Progenitor cell of endocrine pancreas (in vitro differentiated cells): ENCODE results near the gene MRPS22. TPM values are rescaled to one million over a fixed set of nuclear protein-coding genes. Genes with fewer than 3 reads are reported as not detected.

Experiments used
- DNase-seq: peaks from one replicate; pipeline ENCODE4 v3.0.0; 2021; ENCODE audit warnings: low spot score; ENCODE audit not compliant: unreplicated experiment
- H3K27ac Mint-ChIP-seq: 2 replicates; pipeline ENCODE4 v1.8.0; 2021; ENCODE audit warnings: mild to moderate bottlenecking, moderate library complexity, mixed read lengths
- H3K27me3 Mint-ChIP-seq: 2 replicates; pipeline ENCODE4 v1.8.0; 2021; ENCODE audit warnings: mixed read lengths
- H3K36me3 Mint-ChIP-seq: 2 replicates; pipeline ENCODE4 v1.8.0; 2022; ENCODE audit warnings: mixed read lengths; ENCODE audit not compliant: insufficient read depth
- H3K4me1 Mint-ChIP-seq: 2 replicates; pipeline ENCODE4 v1.8.0; 2021; ENCODE audit warnings: low read depth, mixed read lengths
- H3K4me3 Mint-ChIP-seq: 2 replicates; pipeline ENCODE4 v1.8.0; 2021; ENCODE audit warnings: low read depth, mild to moderate bottlenecking, moderate library complexity, mixed read lengths
- H3K9me3 Mint-ChIP-seq: 2 replicates; pipeline ENCODE4 v1.8.0; 2021; ENCODE audit warnings: low read depth, mixed read lengths
- total RNA-seq: library from RNA; stranded (reverse); gene quantifications from 2 replicates; pipeline ENCODE4 v1.2.1, GENCODE V29; 2021
- TF ChIP-seq, protein P1 (sequence below): fragments of 200-600 bp; sonication (generic); IDR thresholded peaks from one replicate; pipeline ENCODE4 v1.5.0; 2021; ENCODE audit warnings: antibody characterized with exemption, mild to moderate bottlenecking; ENCODE audit not compliant: unreplicated experiment

Gene MRPS22
- total RNA-seq, 1 donor from 2014 or later: 39.5 TPM

DNA sequence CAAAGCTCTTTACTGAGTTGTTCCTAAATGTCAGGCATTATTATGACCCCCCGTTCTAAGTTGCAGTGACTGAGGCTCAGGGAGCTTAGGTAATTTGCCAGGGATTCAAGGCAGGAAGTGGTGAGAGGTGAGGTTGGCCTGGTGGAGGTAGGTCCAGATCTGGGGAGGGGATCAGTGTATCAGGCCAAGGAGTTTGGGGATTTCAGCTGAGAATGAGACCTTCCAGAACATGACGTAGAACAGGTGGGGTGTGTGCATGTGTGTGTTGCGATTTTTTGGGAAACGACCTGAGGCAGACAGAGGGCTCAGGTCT, 41.1 kb upstream of the MRPS22 start:
- H3K36me3 Mint-ChIP-seq: no peaks in the 10 kb centered on the region
- TF ChIP-seq, protein P1, sequence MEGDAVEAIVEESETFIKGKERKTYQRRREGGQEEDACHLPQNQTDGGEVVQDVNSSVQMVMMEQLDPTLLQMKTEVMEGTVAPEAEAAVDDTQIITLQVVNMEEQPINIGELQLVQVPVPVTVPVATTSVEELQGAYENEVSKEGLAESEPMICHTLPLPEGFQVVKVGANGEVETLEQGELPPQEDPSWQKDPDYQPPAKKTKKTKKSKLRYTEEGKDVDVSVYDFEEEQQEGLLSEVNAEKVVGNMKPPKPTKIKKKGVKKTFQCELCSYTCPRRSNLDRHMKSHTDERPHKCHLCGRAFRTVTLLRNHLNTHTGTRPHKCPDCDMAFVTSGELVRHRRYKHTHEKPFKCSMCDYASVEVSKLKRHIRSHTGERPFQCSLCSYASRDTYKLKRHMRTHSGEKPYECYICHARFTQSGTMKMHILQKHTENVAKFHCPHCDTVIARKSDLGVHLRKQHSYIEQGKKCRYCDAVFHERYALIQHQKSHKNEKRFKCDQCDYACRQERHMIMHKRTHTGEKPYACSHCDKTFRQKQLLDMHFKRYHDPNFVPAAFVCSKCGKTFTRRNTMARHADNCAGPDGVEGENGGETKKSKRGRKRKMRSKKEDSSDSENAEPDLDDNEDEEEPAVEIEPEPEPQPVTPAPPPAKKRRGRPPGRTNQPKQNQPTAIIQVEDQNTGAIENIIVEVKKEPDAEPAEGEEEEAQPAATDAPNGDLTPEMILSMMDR: no peak
- H3K27ac Mint-ChIP-seq: no peak overlapping the region
- H3K4me1 Mint-ChIP-seq: no peaks in the 10 kb centered on the region
- no peak overlapping the region for H3K4me3 Mint-ChIP-seq
- no peaks in the 10 kb centered on the region for H3K9me3 Mint-ChIP-seq
- no peak for DNase-seq
- H3K27me3 Mint-ChIP-seq: peaks cover 18% of the 10 kb centered on the region

DNA sequence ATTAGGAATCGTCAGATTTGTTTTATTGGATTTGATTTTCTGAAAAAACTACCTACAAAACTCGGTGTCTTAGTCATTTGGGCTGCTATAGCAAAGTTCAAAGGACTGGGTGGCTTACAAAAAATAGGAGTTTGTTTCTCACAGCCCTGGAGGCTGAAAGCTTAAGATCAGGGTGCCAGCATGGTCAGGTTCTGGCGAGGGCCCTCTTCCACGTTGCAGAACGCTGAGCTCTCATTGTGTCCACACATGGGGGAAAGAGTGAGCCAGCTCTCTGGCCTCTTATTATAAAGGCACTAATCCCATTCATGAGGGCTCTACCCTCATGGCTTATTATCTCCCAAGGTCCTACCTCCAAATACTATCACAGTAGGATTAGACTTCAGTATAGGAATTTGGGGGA, 40.6 kb upstream of the MRPS22 start:
- no peak for DNase-seq
- no peaks in the 10 kb centered on the region for H3K9me3 Mint-ChIP-seq
- H3K4me1 Mint-ChIP-seq: no peaks in the 10 kb centered on the region
- H3K27ac Mint-ChIP-seq: no peak overlapping the region
- TF ChIP-seq, protein P1: no peak
- no peaks in the 10 kb centered on the region for H3K36me3 Mint-ChIP-seq
- peaks cover 19% of the 10 kb centered on the region for H3K27me3 Mint-ChIP-seq
- no peak overlapping the region for H3K4me3 Mint-ChIP-seq

DNA sequence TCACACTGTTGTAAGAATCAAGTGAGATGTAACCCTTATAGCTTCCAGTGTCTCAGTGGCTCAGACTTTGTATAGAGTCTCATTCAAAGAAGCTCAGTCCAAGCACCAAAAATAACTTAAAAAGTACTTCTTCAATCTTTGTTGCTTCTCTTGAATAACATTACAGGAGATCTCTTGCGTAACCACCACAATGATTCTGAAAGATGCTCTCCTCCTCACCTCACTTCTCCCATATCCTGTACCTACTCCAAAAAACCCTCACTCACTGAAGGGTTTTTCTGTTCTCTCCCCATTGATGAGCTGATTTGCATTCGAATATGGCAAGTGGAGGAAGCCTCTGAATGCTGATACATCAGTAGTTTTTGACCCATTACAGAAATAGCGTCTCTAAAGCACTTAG, 39.4 kb upstream of the MRPS22 start:
- TF ChIP-seq, protein P1: no peak
- Mint-ChIP-seq H3K27me3 (peaks cover 19% of the 10 kb centered on the region), H3K4me3 (no peak overlapping the region), H3K9me3 (no peaks in the 10 kb centered on the region), H3K27ac (no peak overlapping the region), H3K36me3 (no peaks in the 10 kb centered on the region), H3K4me1 (no peaks in the 10 kb centered on the region)
- no peak for DNase-seq

DNA sequence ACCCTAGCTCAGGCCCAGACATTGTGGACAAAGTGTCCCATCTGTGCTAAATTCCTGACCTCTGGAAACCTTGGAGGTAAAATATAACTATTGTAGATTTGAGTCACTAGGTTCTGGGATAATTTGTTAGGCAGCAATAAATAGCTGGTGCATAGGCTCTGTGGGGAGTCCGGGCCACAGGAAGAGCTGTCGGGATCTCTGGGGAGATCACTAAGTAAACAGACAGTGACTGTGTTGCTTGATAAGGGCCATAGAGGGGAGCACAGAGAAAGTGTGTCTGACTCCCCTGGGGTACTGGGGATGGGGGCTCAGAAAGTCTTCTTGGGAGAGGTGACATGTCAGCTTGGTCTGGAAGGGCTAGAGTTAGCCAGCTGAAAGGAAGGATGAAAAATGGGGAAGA, 37.7 kb upstream of the MRPS22 start:
- H3K4me1 Mint-ChIP-seq: no peaks in the 10 kb centered on the region
- H3K4me3 Mint-ChIP-seq: no peak overlapping the region
- no peak for DNase-seq
- H3K27ac Mint-ChIP-seq: no peak overlapping the region
- no peaks in the 10 kb centered on the region for H3K9me3 Mint-ChIP-seq
- TF ChIP-seq, protein P1: no peak
- peaks cover 22% of the 10 kb centered on the region for H3K27me3 Mint-ChIP-seq
- H3K36me3 Mint-ChIP-seq: no peaks in the 10 kb centered on the region

DNA sequence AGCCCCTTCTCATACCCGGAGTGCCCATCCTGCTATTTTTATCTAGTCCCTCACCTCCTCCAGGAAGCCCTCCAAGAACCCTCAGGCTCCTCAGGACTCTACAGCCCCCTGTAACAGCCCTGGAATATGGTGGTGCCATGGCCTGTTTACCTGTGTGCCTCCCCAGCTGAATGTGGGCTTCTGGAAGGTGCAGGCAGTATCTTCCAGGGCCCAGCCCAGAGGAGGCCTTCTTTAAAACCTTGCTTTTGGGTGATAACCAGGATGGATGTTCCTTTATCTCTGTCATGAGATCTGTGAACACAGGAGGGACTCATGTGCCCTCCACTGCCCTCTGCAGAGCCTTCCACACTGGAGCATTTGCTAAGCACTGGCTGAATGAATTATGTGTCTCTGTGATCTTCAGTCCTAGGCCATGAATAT, 36.7 kb upstream of the MRPS22 start:
- DNase-seq: no peak
- TF ChIP-seq, protein P1: no peak
- Mint-ChIP-seq H3K9me3 (no peaks in the 10 kb centered on the region), H3K27ac (no peak overlapping the region), H3K27me3 (peaks cover 25% of the 10 kb centered on the region), H3K4me1 (no peaks in the 10 kb centered on the region), H3K36me3 (no peaks in the 10 kb centered on the region), H3K4me3 (no peak overlapping the region)
